ENCODE measurements around the gene RAD51B. TPM values are rescaled to one million over a fixed set of nuclear protein-coding genes. Genes with fewer than 3 reads are reported as not detected.

RAD51B gene
- total RNA-seq, 4 donors from 2014 or later = 5.0 to 31.8 (median 20.6) TPM

DNA sequence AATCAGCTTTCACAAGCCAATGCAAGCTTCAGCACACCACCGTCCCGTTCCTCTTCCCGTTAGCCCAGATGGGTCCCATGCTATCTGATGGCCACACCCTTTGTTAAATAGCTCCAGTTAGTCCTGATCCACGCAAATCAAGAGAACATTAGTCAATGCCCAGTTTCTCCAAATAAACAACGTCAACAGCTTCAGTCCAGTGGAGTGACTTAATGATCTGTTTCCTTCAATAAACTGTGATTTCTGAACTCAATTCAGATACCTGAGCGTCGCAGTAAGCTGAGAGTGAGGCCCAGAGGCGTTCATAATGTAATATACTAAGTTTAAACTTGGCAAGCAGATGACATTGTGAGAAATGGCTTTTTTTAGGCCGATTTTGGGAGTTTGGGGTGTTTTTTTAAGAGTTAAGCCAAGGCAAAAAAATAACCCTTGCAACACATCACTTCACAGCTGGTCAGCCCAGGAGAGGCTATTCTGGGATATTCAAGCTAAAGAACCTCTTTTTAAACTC is 861.0 kb downstream of the RAD51B start:
- H3K9me3 ChIP-seq = no peaks in the 10 kb centered on the region
- TF ChIP-seq POLR2AphosphoS5 (IDR thresholded peaks at IDR 0.05) (no peak), POLR2A (IDR thresholded peaks at IDR 0.05) (no peak), CTCF (IDR thresholded peaks at IDR 0.05) (no peak), EP300 (IDR thresholded peaks at IDR 0.05; ENCODE audit: low read depth) (no peak)
- H3K27me3 ChIP-seq = no peaks in the 10 kb centered on the region
- no peaks in the 10 kb centered on the region for H3K36me3 ChIP-seq
- intact Hi-C loops (cut with DNase I; ENCODE audit: low total_unique reads) = loop anchor here (1.0 kb wide), 1 partner anchor 42 kb away; no protein-coding TSS in a partner anchor
- peaks cover 12 to 50% (median 32%) of the 10 kb centered on the region in 4 donors for H3K4me1 ChIP-seq
- 73 to 75% methylated on average over 7 to 9 of the region's 9 CpGs for WGBS, 2 donors (ENCODE audit: low coverage in 1 of 2)
- peak overlapping the region; percentile 77 to 85 (median 82) for H3K27ac ChIP-seq
- in situ Hi-C loops (cut with MboI; ENCODE audit: low pct_ligation_motif_present in 1 of 4, low pct_unique_long_range_greater_than_20kb in 1 of 4, low sequenced_read_pairs in 3 of 4) = no loop called here
- DNase-seq = no peak
- H3K4me3 ChIP-seq = no peak overlapping the region

DNA sequence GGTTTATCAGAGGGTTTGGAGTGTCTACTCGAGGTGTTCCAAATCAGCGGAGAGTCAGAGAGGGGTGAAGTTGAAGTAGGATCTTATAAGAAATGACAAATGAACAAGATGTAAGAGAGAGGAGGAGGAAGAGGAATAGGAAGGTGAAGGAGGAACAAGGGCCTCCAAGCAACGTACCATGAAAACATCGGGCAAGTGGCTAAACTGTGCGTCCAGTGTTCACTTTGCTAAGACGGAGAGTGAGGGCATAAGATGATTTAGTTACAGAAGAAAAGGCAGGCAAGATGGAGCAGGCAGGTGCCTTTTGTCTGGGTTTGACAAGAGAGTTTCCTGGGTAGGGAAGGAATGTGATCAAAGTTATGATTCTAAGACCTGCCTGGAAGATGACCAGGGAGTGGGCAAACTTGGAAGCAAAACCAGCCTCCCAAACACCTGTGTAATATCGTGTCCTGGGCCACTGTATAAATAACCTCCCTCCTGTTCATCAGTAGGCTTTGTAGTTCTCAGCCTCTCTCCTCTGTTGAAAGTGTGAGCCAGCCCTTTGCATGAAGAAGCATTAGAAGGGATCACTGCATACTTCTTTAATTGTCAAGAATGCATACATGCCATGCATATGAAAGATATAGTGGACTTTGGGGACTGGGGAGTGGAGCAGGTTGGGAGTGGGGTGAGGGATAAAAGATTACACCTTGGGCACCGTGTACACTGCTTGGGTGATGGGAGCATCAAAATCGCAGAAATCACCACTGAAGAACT is 861.9 kb downstream of the RAD51B start:
- in situ Hi-C loops (cut with MboI; ENCODE audit: low pct_ligation_motif_present in 1 of 4, low pct_unique_long_range_greater_than_20kb in 1 of 4, low sequenced_read_pairs in 3 of 4) (no loop called here), intact Hi-C loops (cut with DNase I; ENCODE audit: low total_unique reads) (loop anchor here (1.0 kb wide), 1 partner anchor 43 kb away; no protein-coding TSS in a partner anchor)
- Histone ChIP-seq H3K9me3 (no peaks in the 10 kb centered on the region), H3K27me3 (no peaks in the 10 kb centered on the region), H3K4me3 (no peak overlapping the region), H3K36me3 (no peaks in the 10 kb centered on the region), H3K4me1 (peaks cover 12 to 50% (median 32%) of the 10 kb centered on the region in 4 donors), H3K27ac (peak overlapping the region; percentile 77 to 85 (median 82))
- 81 to 83% methylated on average over 6 to 9 of the region's 9 CpGs for WGBS, 2 donors (ENCODE audit: low coverage in 1 of 2)
- DNase-seq = no peak
- TF ChIP-seq POLR2A (IDR thresholded peaks at IDR 0.05) (no peak), CTCF (IDR thresholded peaks at IDR 0.05) (no peak), POLR2AphosphoS5 (IDR thresholded peaks at IDR 0.05) (no peak), EP300 (IDR thresholded peaks at IDR 0.05; ENCODE audit: low read depth) (no peak)

- DNase-seq = peak; percentile 38
- Histone ChIP-seq H3K4me3 (no peak overlapping the region), H3K36me3 (no peaks in the 10 kb centered on the region), H3K27ac (peak overlapping the region; percentile 77 to 85 (median 82)), H3K4me1 (peaks cover 12 to 50% (median 32%) of the 10 kb centered on the region in 4 donors), H3K9me3 (no peaks in the 10 kb centered on the region), H3K27me3 (no peaks in the 10 kb centered on the region)
- intact Hi-C loops (cut with DNase I; ENCODE audit: low total_unique reads) = no loop called here
- TF ChIP-seq POLR2AphosphoS5 (IDR thresholded peaks at IDR 0.05) = peak in 2 of 3 donors; percentile 14
- TF ChIP-seq POLR2A (IDR thresholded peaks at IDR 0.05) = no peak
- 49 to 59% methylated on average over 10 to 15 of the region's 15 CpGs for WGBS, 2 donors (ENCODE audit: low coverage in 1 of 2)
- in situ Hi-C loops (cut with MboI; ENCODE audit: low pct_ligation_motif_present in 1 of 4, low pct_unique_long_range_greater_than_20kb in 1 of 4, low sequenced_read_pairs in 3 of 4) = no loop called here
Observed at GRCh38 chr14:68682166-68683103, 862.9 kb downstream of the RAD51B start.

GRCh38 chr14:68683326-68683725 is 863.7 kb downstream of the RAD51B start:
- Histone ChIP-seq H3K4me3 (no peak overlapping the region), H3K27ac (peak overlapping the region; percentile 77 to 85 (median 82)), H3K4me1 (peaks cover 12 to 50% (median 32%) of the 10 kb centered on the region in 4 donors), H3K27me3 (no peaks in the 10 kb centered on the region), H3K36me3 (no peaks in the 10 kb centered on the region), H3K9me3 (no peaks in the 10 kb centered on the region)
- 70 to 86% methylated on average over 3 to 7 of the region's 7 CpGs for WGBS, 2 donors (ENCODE audit: low coverage in 1 of 2)
- DNase-seq = no peak
- intact Hi-C loops (cut with DNase I; ENCODE audit: low total_unique reads) = no loop called here
- in situ Hi-C loops (cut with MboI; ENCODE audit: low pct_ligation_motif_present in 1 of 4, low pct_unique_long_range_greater_than_20kb in 1 of 4, low sequenced_read_pairs in 3 of 4) = no loop called here
- no peak for TF ChIP-seq POLR2AphosphoS5 (IDR thresholded peaks at IDR 0.05)
- no peak for TF ChIP-seq CTCF (IDR thresholded peaks at IDR 0.05)
- TF ChIP-seq POLR2A (IDR thresholded peaks at IDR 0.05) = no peak
- TF ChIP-seq EP300 (IDR thresholded peaks at IDR 0.05; ENCODE audit: low read depth) = no peak
